Measurements from ENCODE around the gene PRMT3.

- TF ChIP-seq CTCF (IDR thresholded peaks at IDR 0.05) (no peak), POLR2A (IDR thresholded peaks at IDR 0.05) (no peak)
These were observed 142.2 kb downstream of the PRMT3 start for GRCh38 chr11:20529757-20530156.

Measured in esophagus squamous epithelium (tissue), 4 donors.